RPMI7951 (cell line): ENCODE results near the gene DISP3. TPM values are rescaled to one million over a fixed set of nuclear protein-coding genes. Genes with fewer than 3 reads are reported as not detected.

Source experiments
- DNase-seq: peaks from one replicate; pipeline ENCODE4 v3.0.0-alpha.2; 2012; ENCODE audit warnings: low read depth
- total RNA-seq: library from RNA; depleted of rRNA; stranded (reverse); fragments of >200 nt; shearing (Covaris generic); gene quantifications from 2 replicates; pipeline ENCODE4 v1.2.3, GENCODE V29; 2014

DISP3 gene
- total RNA-seq, 1 experiment from 2014 or later, result not detected

- DNase-seq, result no peak
Observed at GRCh38 chr1:11529330-11529729, 50.4 kb downstream of the DISP3 start.

- no peak for DNase-seq
Observed at GRCh38 chr1:11529763-11530730, 51.1 kb downstream of the DISP3 start.

GRCh38 chr1:11530731-11531311 lies 51.9 kb downstream of the DISP3 start:
- no peak for DNase-seq

GRCh38 chr1:11531314-11531870 lies 52.4 kb downstream of the DISP3 start:
- no peak for DNase-seq

- no peak for DNase-seq
Observed at GRCh38 chr1:11531943-11532342, 53.0 kb downstream of the DISP3 start.

GRCh38 chr1:11533790-11534787 lies 55.1 kb downstream of the DISP3 start:
- no peak for DNase-seq

DNA sequence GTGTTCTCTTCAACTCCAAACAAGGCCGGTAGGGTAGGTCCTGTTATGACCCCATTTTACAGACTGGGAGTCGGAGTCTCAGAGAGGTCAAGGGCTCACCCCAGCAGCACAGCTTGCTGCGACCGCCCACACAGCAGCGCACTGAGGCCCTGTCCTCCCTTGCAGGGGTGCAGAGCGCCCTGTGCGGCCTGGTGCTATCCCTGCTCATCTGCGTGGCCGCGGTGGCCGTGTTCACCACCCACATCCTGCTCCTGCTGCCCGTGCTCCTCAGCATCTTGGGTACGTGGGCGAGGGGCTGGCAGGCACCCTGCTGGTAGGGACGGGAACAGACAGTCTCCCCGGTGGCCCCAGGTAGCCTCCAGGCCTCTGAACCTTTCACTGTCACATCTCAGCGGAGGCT lies 55.9 kb downstream of the DISP3 start:
- DNase-seq, result no peak

GRCh38 chr1:11535316-11535715 lies 56.4 kb downstream of the DISP3 start:
- DNase-seq, result no peak

DNA sequence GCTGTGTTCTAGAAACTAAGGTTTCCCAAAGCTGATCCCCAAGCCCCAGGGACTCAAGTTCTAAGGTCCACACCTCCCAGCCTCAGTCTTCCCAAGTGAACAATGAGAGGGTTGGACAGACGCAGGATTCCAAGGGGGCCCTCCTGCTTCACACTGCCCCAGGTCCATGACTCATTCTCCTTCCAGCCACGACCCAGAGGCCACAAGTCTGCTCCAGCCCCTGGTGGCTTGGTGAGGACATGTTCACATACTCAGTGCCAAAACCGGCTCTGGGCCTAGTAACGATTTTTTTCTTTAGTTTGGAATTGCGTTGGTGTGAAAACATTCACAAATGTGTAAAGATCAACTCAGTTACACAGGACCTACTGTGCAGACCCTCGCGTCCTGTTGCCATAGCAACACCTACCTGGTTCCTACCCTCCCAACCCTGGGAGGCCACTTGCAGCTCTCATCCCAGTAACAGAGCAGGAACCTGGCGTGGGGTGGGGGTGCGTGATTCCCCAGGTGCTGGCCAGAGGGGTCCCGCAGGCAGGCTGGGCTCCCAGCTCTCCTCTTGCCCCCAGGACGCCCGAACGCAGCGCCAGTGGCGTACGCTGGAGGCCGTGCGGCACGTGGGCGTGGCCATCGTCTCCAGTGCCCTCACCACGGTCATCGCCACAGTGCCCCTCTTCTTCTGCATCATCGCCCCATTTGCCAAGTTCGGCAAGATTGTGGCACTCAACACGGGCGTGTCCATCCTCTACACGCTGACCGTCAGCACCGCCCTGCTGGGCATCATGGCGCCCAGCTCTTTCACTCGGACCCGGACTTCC lies 57.0 kb downstream of the DISP3 start:
- DNase-seq, result peak; percentile 14

- DNase-seq, result no peak
Observed at GRCh38 chr1:11536573-11537379, 57.8 kb downstream of the DISP3 start.

- DNase-seq, result no peak
Observed at GRCh38 chr1:11537380-11537764, 58.4 kb downstream of the DISP3 start.

- DNase-seq, result no peak
Observed at GRCh38 chr1:11537854-11538591, 59.1 kb downstream of the DISP3 start.

GRCh38 chr1:11538886-11539285 lies 59.9 kb downstream of the DISP3 start:
- DNase-seq, result no peak

- no peak for DNase-seq
Observed at GRCh38 chr1:11539850-11540772, 61.2 kb downstream of the DISP3 start.

GRCh38 chr1:11540773-11541160 lies 61.8 kb downstream of the DISP3 start:
- DNase-seq, result no peak

DNA sequence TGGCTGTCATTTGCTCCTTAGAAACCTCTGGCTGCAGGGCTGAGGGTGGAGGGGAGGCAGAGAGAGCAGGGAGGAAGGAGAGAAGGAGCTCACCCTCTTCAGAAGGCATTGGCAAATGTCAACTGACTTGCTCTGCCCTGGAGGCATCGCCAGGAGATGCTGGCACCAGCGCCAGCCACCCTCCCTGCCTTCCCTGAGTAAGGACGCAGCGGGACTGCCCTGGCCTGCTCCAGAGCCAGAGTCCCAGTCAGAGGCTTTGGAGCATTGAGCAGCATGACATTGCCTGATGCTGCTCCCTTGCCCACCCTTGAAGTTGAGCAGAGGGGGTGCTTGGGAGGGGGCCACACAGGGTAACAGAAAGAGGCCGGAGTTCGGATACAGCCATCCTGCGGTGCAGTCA lies 62.3 kb downstream of the DISP3 start:
- DNase-seq, result no peak

GRCh38 chr1:11541956-11542355 lies 63.0 kb downstream of the DISP3 start:
- DNase-seq, result no peak

GRCh38 chr1:11543392-11543791 lies 64.4 kb downstream of the DISP3 start:
- DNase-seq, result no peak
